ENCODE results near the gene CNTN2. TPM values are rescaled to one million over a fixed set of nuclear protein-coding genes. Genes with fewer than 3 reads are reported as not detected.
A peak's percentile ranks its signal among the peaks of the same experiment; 100 is the strongest.

The CNTN2 gene
- total RNA-seq, 1 donor from 2014 or later = not detected

- no peak for DNase-seq (ENCODE audit: extremely low read depth, low read depth, low spot score)
These were observed 66.3 kb downstream of the CNTN2 start for GRCh38 chr1:205109269-205109668.

DNA sequence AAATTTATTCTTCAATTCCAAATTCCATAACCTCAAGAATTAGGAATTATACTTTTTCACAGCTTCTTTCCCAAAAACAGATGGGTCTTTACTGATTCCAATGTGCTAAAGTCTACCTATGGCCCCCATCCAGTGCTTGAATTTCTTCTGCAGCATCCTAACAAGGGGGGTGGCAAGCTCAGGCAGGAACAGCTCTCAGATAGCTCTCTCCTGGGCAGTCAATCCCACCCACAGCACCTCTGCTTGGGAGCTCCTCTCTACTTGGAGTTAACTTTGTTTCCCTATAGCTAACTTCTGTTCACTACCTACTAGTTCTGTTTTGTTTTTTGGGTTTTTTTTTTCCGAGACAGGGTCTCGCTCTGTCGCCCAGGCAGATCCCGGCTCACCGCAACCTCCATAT is 66.7 kb downstream of the CNTN2 start:
- no peak for DNase-seq (ENCODE audit: extremely low read depth, low read depth, low spot score)

DNA sequence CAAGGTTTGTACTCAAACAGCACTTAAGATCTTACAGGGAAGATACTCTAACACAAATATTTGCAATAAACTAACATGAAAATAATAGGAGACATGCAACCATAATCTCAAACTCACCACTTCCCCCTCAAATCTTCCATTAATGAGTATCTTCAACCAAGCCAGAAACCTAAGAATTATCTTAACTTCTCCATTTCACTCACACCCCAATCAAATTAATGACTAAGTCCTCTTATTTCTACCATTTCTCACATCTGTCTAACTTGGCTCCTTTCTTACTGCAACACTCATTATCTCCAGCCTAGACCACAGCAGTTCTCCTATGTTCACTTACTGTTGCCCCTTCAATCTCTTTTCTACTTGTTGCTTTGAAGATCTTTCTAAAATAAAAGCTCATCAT is 68.3 kb downstream of the CNTN2 start:
- DNase-seq (ENCODE audit: extremely low read depth, low read depth, low spot score) = no peak

DNA sequence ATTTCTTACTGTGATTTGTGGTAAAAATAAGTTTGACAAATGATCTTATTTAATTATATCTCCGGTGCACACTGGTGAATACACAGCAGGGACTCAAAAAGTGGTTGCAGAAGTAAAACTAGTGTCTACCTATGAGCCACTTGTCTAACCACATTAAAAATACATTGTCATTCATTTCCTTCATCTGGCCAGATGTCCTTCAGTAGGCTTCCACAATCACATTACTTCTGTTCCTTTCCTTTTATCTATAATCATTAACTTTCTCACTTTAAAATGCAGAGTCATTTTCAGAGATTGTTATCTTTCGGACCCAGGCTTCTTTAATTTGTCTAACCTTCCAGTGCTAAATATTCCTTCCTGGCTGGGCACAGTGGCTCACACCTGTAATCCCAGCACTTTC is 75.7 kb downstream of the CNTN2 start:
- DNase-seq (ENCODE audit: extremely low read depth, low read depth, low spot score) = no peak

DNA sequence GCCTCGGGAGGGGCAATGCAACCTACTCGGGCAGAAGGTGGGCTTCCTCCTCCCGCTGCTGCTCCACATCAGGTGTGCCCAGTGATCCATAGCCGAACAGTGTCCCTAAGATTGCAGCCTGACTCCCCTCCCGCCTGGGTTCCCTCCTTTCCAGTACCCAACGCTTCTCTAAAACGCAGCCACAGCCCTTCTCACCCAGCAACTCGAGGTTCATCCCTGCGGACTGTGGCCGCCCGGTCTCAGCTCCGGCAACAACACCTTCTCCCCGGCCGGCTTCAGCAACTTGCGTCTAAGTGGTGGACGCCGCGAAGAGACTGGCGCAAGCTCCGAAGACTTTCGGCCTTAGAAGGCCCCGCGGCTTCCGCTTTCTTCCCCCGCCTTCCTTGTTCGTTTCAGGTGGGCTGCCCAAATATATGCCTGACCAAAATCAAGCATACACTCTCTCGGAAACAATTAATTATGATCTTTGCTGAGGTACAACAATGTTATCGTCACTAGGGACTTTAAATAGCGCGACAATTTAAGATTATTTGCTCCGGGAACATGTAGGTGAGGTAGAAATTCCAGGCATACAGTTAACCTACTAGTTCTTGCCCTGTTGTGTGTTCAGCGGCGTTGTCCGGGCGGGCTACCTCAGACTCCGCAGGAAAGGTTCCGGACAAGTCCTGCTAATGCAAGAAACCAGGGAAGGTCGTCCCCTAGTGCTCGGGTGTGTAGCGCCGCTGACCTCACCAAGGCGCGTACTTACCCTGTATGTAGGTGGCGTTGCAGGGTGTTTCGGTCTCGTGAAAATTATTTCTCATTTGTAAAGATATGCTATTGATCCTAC is 78.9 kb downstream of the CNTN2 start, which contains the start of gene RBBP5:
Gene RBBP5 (minus strand): TSS at position 319 of the 829 bp plus-strand sequence. CDS start 105 bp downstream, at position 214.
- DNase-seq (ENCODE audit: extremely low read depth, low read depth, low spot score) = peak; percentile 96

- DNase-seq (ENCODE audit: extremely low read depth, low read depth, low spot score) = no peak
These were observed 79.5 kb downstream of the CNTN2 start for GRCh38 chr1:205122489-205122882.

DNA sequence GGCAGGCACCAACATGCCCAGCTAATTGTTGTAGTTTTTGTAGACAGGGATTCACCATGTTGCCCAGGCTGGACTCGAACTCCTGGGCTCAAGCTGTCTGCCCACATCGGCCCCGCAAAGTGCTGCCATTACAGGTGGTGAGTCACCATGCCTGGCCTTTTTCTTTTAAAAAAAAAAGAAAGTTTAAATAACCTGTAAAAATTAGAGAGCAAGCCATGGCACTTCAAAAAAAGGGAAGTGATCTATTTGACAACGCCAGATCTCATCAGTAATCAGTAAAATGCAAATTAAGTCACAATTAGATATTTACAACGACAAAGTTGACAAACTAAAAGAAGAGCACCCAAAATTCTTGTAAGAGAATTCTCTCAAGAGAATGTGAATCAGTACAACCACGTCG is 81.7 kb downstream of the CNTN2 start:
- DNase-seq (ENCODE audit: extremely low read depth, low read depth, low spot score) = no peak

DNA sequence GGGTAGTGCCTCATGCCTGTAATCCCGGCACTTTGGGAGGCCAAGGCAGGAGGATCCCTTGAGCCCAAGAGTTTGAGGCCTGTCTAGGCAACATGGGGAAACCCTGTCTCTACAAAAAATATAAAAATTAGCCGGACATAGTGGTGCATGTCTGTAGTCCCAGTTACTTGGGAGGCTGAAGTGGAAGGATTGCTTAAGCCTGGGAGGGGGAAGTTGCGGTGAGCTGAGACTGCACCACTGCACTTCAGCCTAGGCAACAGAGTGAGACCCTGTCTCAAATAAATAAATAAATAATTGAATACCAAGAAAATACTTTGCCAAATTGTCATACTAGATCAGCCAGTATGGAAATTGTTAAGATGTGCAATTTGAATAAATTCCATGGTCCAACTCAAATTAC is 84.6 kb downstream of the CNTN2 start:
- DNase-seq (ENCODE audit: extremely low read depth, low read depth, low spot score) = no peak

Other genes with a start within 250 kb of the CNTN2 start
- gene NFASC, start 172.3 kb upstream of the CNTN2 start, total RNA-seq = 0.06 TPM in 1 of 2 replicates, not detected in the other
- gene TMEM81, start 41.2 kb downstream of the CNTN2 start, total RNA-seq = 0.39 and 2.3 TPM in 2 replicates
- gene RBBP5, start 78.8 kb downstream of the CNTN2 start, total RNA-seq = 13.9 and 14.5 TPM in 2 replicates
- 7.4 and 10.3 TPM in 2 replicates for gene DSTYK, start 168.5 kb downstream of the CNTN2 start, total RNA-seq
- gene TMCC2, start 184.7 kb downstream of the CNTN2 start, total RNA-seq = 3.7 and 5.3 TPM in 2 replicates